Ramos (cell line): ENCODE data around the gene SULT1A2.
"Not testable (repeated sequence)": the region's sequence is repeated elsewhere in the genome, so short reads cannot be mapped to it uniquely, and the experiment has no call there.

Source experiments
- in situ Hi-C: fragments of 300-500 bp; cut with MboI; formaldehyde crosslinking; loops from one replicate; pipeline ENCODE4 v1.14.3; 2022; ENCODE audit warnings: low sequenced_read_pairs; ENCODE audit not compliant: unreplicated experiment

SULT1A2 gene

GRCh38 chr16:28592511-28592910 lies 4.3 kb downstream of the SULT1A2 start:
- in situ Hi-C loops, result no loop called here

- in situ Hi-C loops, result no loop called here
Measured at GRCh38 chr16:28591355-28591754, 5.5 kb downstream of the SULT1A2 start.

DNA sequence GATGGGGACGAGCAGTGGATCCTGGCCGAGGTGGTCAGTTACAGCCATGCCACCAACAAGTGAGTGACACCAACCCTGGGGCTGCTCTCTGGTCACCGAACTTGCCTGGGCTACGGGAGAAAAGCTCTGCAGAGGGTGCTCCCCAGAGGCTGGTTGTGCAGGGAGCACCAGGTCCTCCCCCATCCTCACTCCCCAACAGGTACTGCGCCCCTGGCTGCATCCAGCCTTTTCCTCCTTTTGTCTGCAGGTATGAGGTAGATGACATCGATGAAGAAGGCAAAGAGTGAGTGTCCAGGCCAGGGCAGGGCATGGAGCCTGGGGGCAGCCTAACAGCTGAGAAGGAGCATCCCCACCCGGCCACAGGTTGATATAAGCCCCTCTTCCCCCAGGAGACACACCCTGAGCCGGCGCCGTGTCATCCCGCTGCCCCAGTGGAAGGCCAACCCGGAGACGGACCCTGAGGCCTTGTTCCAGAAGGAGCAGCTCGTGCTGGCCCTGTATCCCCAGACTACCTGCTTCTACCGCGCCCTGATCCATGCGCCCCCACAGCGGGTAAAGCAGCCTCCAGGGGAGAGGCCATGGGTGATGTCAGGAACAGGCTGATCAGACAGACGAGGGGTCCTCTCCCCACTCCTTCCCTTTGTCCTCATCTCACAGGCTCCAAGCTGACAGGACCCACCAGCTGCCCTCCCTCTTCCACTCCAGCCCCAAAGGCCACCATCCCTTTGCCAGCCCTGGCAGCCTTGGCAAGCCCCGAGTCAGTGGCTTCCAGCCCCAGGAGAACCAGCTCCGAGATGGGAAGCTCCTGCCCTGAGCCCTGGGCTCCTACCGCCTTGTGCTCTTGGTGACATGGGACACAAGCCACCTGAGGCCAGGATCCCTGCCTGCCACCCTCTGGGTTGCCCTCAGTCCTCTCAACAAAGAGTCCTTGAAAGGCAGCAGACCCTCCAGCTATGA lies 6.2 kb downstream of the SULT1A2 start:
- in situ Hi-C loops, result no loop called here

GRCh38 chr16:28589930-28590329 lies 6.9 kb downstream of the SULT1A2 start:
- in situ Hi-C loops, result no loop called here

- in situ Hi-C loops, result no loop called here
Measured at GRCh38 chr16:28589069-28589468, 7.8 kb downstream of the SULT1A2 start.

DNA sequence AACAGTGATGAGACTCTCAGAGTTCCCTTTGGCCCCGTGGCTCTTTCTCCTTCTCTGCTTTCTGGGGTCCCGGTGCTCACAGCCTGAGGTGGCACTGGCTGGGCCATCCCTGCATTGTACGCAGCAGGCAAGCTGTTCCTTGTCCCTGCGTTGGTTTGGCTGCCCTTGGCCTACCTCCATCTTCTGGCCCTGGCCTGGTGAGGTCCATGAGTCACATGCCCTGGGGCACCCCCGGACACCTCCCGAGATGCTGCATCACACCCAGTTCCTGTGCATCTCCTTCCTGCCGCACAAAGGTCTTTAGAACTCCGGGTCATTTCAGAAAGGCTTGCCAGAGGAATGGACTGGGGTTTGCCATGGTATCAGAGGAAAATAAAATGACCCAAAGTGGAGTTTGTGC lies 9.5 kb downstream of the SULT1A2 start:
- in situ Hi-C loops, result no loop called here

DNA sequence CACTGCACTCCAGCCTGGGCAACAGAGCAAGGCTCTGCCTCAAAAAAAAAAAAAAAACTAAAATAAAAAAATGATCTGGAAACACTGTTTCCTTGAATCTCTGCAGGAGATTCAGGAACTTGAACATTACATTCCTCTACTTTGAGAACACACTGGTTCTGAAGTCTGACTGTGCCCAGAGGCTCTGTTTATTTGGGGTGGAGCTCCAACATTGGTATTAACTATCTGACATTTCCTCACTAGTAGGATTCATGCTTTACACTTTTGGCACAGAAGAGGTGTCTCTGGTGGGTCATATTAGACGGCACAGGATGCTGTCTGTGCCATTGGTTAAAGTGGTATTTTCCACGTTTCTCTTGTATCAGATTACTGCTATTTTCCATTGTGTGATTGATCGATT lies 10.4 kb downstream of the SULT1A2 start:
- in situ Hi-C loops, result no loop called here

DNA sequence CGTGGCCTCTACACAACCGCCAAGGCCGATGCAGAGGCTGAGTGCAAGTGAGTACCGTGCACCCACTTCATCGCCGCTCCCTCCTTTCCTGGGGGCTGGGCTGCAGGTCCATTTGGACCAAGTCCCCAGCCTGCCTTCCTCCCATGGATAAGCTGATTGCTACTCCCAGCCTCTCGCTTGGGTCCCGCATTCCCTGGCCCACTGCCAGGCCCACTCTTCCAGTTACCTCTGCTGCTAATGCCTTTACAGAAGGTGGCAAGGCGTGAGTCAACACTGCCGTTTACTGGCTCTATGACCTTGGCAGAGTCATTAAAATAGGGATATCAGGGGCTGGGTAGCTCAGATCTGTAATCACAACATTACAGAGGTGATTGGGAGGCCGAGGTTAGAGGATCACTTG lies 11.2 kb downstream of the SULT1A2 start:
- in situ Hi-C loops, result no loop called here

DNA sequence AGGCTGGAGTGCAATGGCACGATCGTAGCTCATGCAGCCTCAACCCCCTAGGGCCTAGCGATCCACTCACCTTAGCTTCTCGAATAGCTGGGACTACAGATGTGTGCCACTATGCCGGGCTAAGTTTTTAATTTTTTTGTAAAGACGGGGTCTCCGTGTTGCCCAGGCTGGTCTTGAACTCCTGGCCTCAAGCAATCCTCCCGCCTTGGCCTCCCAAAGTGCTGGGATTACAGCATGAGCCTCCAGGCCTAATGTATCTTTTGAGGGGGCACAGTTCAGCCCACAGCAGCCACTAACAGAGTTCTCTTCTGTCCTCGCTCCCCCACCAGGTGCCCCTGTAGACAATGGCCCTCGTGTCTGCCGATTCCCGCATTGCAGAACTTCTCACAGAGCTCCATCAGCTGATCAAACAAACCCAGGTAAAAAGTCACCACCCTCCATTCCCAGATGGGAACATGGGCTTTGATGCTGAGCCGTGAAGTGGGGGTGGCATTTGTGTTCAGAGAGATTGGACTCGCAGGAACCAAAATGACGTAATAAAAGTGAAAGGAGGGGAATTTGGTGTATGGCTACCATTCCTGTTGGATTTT lies 16.0 kb downstream of the SULT1A2 start:
- in situ Hi-C loops, result no loop called here

GRCh38 chr16:28575446-28576109 lies 21.3 kb downstream of the SULT1A2 start:
- in situ Hi-C loops, result no loop called here

GRCh38 chr16:28574925-28575324 lies 21.9 kb downstream of the SULT1A2 start:
- in situ Hi-C loops, result no loop called here

DNA sequence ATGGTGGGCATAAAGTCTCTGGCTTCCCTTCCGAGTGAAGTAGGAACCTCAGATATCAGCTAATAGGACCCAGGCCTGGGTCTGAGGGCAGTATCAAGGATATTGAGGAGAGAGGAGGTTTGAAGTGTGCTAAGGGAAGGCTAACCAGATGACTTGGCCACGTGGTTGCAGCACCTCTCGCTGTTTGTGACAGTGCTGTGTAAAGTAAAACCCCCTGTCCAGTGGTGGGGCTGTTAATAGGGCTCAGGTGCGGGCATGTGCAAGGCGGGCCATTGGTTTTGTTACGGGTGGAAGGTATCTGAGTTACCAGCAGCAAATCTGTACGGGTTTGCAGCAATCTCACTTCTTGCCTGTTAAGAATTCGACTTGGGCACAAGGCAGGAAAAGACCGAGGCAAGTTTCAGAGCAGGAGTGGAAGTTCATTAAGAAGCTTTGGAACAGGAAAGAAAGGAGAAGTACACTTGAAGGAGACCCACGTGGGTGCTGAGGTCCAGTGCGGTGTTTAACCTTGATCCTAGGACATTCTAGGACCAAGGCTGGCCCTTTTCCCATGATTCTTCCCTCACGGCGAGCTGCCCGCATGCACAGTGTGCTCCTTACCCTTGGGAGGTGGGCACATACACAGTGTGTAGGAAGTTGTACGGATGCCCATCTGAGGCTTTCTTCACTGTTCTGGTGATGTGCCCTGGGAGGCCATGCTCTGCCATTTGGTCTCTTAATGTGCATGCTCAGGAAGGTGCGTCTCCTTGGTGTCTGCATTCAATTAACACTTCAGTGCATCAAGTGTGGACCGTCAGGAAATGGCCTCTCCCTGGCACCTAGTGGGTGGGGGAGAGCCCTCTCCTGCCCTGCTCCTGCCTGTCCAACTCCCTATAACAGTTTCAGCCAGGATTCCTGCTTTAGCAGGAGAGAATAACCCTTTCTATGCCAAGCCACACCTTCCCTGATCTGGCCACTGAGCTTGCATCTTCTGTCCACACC lies 22.8 kb downstream of the SULT1A2 start:
- in situ Hi-C loops, result no loop called here

DNA sequence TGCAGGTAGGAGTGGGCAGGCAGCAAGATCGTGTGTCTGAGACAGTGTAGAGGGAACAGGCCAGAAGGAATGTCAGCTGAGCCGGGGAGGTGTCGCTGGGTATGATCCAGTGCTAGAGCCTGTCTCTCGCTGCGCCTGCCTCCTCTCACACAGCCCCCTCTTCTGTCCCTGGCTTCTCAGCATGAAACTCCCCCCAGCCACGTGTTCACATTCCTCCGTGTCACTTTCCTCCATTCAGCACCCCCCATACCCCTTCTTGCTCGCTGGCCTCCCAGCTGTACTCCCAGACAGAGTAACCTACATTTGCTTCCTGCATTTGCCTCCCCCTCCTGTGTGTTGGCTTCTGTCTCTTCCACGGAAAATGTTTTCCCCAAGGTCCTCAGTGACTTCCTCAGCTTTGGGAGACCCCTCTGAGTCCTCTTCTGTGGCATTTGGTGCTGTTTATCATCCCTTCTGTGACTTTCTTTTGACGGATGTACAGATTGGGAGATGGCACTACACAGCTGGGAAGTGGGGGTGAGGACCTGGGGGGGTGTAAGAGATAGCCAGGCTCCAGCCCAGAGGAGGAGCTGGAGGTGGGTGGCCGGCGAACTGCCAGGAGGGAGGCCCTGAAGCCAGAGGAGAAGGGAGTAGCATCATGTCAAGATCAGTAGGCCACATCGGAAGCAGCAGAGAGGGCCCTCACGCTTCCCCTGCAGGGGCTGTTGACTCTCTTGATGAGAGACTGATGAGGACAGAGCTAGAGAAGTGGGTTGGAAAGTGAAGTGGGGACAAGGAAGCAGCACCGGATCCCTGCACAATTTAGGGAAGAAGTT lies 23.9 kb downstream of the SULT1A2 start:
- in situ Hi-C loops, result no loop called here

- in situ Hi-C loops, result no loop called here
Measured at GRCh38 chr16:28569968-28570752, 26.7 kb downstream of the SULT1A2 start.

DNA sequence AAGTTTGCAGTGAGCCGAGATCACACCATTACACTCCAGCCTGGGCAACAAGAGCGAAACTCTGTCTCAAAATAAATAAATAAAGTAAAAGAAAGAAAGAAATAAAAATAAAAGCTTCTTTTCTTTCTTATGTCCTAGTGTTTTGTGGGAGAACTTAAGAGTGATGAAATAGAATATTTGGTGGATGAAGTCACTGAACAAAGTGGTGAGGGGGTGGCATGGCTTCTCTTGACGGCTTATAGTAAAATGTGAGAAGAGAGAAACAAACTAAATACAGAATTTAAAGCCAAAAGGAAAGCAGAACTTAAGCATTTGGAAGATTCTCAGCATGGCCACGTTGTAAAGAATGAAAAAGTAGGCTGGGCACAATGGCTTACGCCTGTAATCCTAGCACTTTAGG lies 27.8 kb downstream of the SULT1A2 start:
- in situ Hi-C loops, result no loop called here

- in situ Hi-C loops, result no loop called here
Measured at GRCh38 chr16:28567292-28567691, 29.6 kb downstream of the SULT1A2 start.

DNA sequence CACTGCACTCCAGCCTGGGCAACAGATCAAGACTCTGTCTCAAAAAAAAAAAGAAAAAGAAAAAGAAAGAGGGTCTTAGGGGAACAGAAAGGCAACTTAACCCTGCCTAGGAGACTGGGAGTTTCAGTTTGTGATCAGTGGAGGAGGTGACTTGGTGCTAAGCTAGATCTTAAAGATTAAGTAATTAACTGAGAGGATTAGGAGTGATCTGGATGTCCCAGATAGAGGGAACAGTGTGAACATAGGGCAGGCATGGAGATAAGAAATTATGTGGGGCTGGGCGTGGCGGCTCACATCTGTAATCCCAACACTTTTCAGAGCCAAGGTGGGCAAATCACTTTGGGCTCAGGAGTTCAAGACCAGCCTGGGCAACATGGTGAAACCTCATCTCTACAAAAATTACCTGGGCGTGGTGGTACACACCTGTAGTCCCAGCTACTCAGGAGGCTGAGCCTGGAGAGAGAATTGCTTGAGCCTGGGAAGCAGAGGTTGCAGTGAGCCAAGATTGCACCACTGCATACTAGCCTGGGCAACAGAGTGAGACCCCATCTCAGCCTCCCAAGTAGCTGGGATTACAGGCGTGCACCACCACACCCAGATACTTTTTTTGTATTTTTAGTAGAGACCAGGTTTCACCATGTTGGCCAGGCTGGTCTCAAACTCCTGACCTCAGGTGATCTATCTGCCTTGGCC lies 30.5 kb downstream of the SULT1A2 start:
- in situ Hi-C loops, result not testable (repeated sequence)

GRCh38 chr16:28563218-28563617 lies 33.6 kb downstream of the SULT1A2 start:
- in situ Hi-C loops, result no loop called here
